HuH-7.5 (cell line): ENCODE data around the gene TRAIP.
"Not testable (repeated sequence)": the region's sequence is repeated elsewhere in the genome, so short reads cannot be mapped to it uniquely, and the experiment has no call there.

Experiments used
- DNase-seq: peaks from one replicate; pipeline ENCODE4 v3.0.0; 2011; ENCODE audit warnings: low spot score

The TRAIP gene

GRCh38 chr3:49792371-49793150, 63.8 kb downstream of the TRAIP start:
- no peak for DNase-seq

- no peak for DNase-seq
Observed at GRCh38 chr3:49791571-49791970, 64.8 kb downstream of the TRAIP start.

- DNase-seq, result no peak
Observed at GRCh38 chr3:49790626-49791411, 65.5 kb downstream of the TRAIP start.

GRCh38 chr3:49788056-49788455, 68.3 kb downstream of the TRAIP start:
- DNase-seq, result no peak

GRCh38 chr3:49787536-49787935, 68.8 kb downstream of the TRAIP start:
- no peak for DNase-seq

GRCh38 chr3:49787182-49787464, 69.2 kb downstream of the TRAIP start:
- no peak for DNase-seq

- DNase-seq, result peak; percentile 99
Observed at GRCh38 chr3:49786357-49787181, 69.8 kb downstream of the TRAIP start, which contains the start of gene IP6K1. Gene IP6K1 (minus strand): TSS chr3:49786542. CDS start chr3:49748040, 38,502 bp downstream.

- no peak for DNase-seq
Observed at GRCh38 chr3:49785565-49786356, 70.6 kb downstream of the TRAIP start.

GRCh38 chr3:49782277-49782676, 74.1 kb downstream of the TRAIP start:
- not testable (repeated sequence) for DNase-seq

GRCh38 chr3:49781415-49782199, 74.8 kb downstream of the TRAIP start:
- DNase-seq, result no peak

- not testable (repeated sequence) for DNase-seq
Observed at GRCh38 chr3:49780975-49781365, 75.4 kb downstream of the TRAIP start.

GRCh38 chr3:49780080-49780974, 76.0 kb downstream of the TRAIP start:
- no peak for DNase-seq

- DNase-seq, result no peak
Observed at GRCh38 chr3:49779358-49780079, 76.8 kb downstream of the TRAIP start.
